Kidney (tissue), 14 donors: ENCODE data around the gene PLXNA2. TPM values are rescaled to one million over a fixed set of nuclear protein-coding genes. Genes with fewer than 3 reads are reported as not detected.

ENCODE experiments used
- DNase-seq, 5 donors: peaks; one replicate each; pipeline ENCODE4 v3.0.0-alpha.2; 2013 to 2020
- FAIRE-seq: peaks from 2 replicates; lab custom pipeline; 2012; peaks lifted over from hg19 to GRCh38; lab: Jason Lieb, UNC
- H3K27ac ChIP-seq, 2 donors: one replicate each; pipeline ENCODE4 v1.7.0; 2013; ENCODE audit warnings: low read depth in 2 of 2, low read length in 2 of 2, inconsistent platforms in 1 of 2
- H3K27me3 ChIP-seq: one replicate; pipeline ENCODE4 v1.7.1; 2013; ENCODE audit warnings: low read length, inconsistent platforms; ENCODE audit not compliant: control insufficient read depth, insufficient read depth
- H3K36me3 ChIP-seq, 3 donors: one replicate each; pipeline versions ENCODE4 v1.7.0 to v1.7.1; 2013; ENCODE audit warnings: low read length in 3 of 3, control low read depth in 1 of 3, inconsistent platforms in 1 of 3; ENCODE audit not compliant: insufficient read depth in 3 of 3, control insufficient read depth in 2 of 3
- H3K4me1 ChIP-seq, 3 donors: one replicate each; pipeline versions ENCODE4 v1.7.0 to v1.7.1; 2013; ENCODE audit warnings: low read length in 3 of 3, inconsistent platforms in 1 of 3, low read depth in 1 of 3; ENCODE audit not compliant: control insufficient read depth in 2 of 3, insufficient read depth in 2 of 3
- H3K4me3 ChIP-seq, 3 donors: one replicate each; pipeline versions ENCODE4 v1.7.0 to v1.8.1; 2013; ENCODE audit warnings: low read length in 3 of 3, control low read depth in 1 of 3, inconsistent platforms in 1 of 3
- H3K9ac ChIP-seq, 3 donors: one replicate each; pipeline versions ENCODE4 v1.7.0 to v1.7.1; 2013; ENCODE audit warnings: low read length in 3 of 3, control low read depth in 1 of 3, inconsistent platforms in 1 of 3
- H3K9me3 ChIP-seq, 3 donors: one replicate each; pipeline versions ENCODE4 v1.7.0 to v1.7.1; 2013; ENCODE audit warnings: low read length in 3 of 3, control low read depth in 1 of 3, inconsistent platforms in 1 of 3; ENCODE audit not compliant: control insufficient read depth in 2 of 3, insufficient read depth in 1 of 3
- CTCF ChIP-seq: IDR thresholded peaks from 3 replicates; pipeline ENCODE4 v1.5.1; 2012; ENCODE audit warnings: mild to moderate bottlenecking, moderate library complexity, borderline replicate concordance; ENCODE audit not compliant: insufficient read depth; ENCODE audit errors: extremely low read depth
- intact Hi-C: fragments of 100-400 bp; cut with DNase I; formaldehyde crosslinking; loops from one replicate; pipeline ENCODE4 v1.11.1; 2022
- polyA plus RNA-seq: library from polyadenylated mRNA; stranded (reverse); fragments of 350-450 nt; fragmentation: Illumina TruSeq; extraction: RNeasy Lipid Tissue Mini Kit (QIAGEN cat#74804); gene quantifications from one replicate; pipeline ENCODE4 v1.2.3, GENCODE V29; 2014; ENCODE audit warnings: low read depth, low replicate concordance; ENCODE audit not compliant: insufficient read depth
- total RNA-seq: library from RNA; stranded (reverse); fragmentation: NEBNext Ultra II Directional; extraction: Animal tissue kit (Norgen Biotek cat#: 25700); gene quantifications from one replicate; pipeline ENCODE4 v1.2.1, GENCODE V29; 2021
- donor health status: control.
- donor health status: control.
- donor health status: control.
- donor health status: control.
- donor health status: control.
- donor health status: DM: yes; HTN: yes; CAD: no.
- donor health status: Normal renal cell carcinoma (clear cell type).

PLXNA2 gene
- total and polyA plus RNA-seq, 2 donors from 2014 or later = 2.4 to 27.9 TPM

GRCh38 chr1:208264469-208265121, 20.4 kb upstream of the PLXNA2 start:
- no peaks in the 10 kb centered on the region for H3K36me3 ChIP-seq
- FAIRE-seq (no peak), DNase-seq (no peak)
- H3K27ac ChIP-seq = no peak overlapping the region
- intact Hi-C loops = no loop called here
- H3K27me3 ChIP-seq = no peaks in the 10 kb centered on the region
- no peak overlapping the region for H3K9ac ChIP-seq
- H3K4me1 ChIP-seq = no peaks in the 10 kb centered on the region
- no peak overlapping the region for H3K4me3 ChIP-seq
- no peak for TF ChIP-seq CTCF
- no peaks in the 10 kb centered on the region for H3K9me3 ChIP-seq

GRCh38 chr1:208261874-208262273, 17.7 kb upstream of the PLXNA2 start:
- intact Hi-C loops = no loop called here
- Histone ChIP-seq H3K9me3 (no peaks in the 10 kb centered on the region), H3K27me3 (no peaks in the 10 kb centered on the region), H3K4me3 (no peak overlapping the region), H3K9ac (no peak overlapping the region), H3K4me1 (no peaks in the 10 kb centered on the region), H3K27ac (no peak overlapping the region), H3K36me3 (no peaks in the 10 kb centered on the region)
- no peak for FAIRE-seq
- TF ChIP-seq CTCF = no peak
- no peak for DNase-seq

GRCh38 chr1:208258277-208258676, 14.1 kb upstream of the PLXNA2 start:
- no peak for TF ChIP-seq CTCF
- FAIRE-seq (no peak), DNase-seq (no peak)
- Histone ChIP-seq H3K4me3 (no peak overlapping the region), H3K9me3 (no peaks in the 10 kb centered on the region), H3K27me3 (no peaks in the 10 kb centered on the region), H3K4me1 (no peaks in the 10 kb centered on the region), H3K36me3 (no peaks in the 10 kb centered on the region), H3K9ac (no peak overlapping the region), H3K27ac (no peak overlapping the region)
- intact Hi-C loops = no loop called here

- no peak for TF ChIP-seq CTCF
- H3K9ac ChIP-seq = no peak overlapping the region
- DNase-seq = no peak
- intact Hi-C loops = no loop called here
- H3K4me1 ChIP-seq = no peaks in the 10 kb centered on the region
- H3K36me3 ChIP-seq = no peaks in the 10 kb centered on the region
- no peak overlapping the region for H3K27ac ChIP-seq
- no peak overlapping the region for H3K4me3 ChIP-seq
- H3K9me3 ChIP-seq = no peaks in the 10 kb centered on the region
- no peaks in the 10 kb centered on the region for H3K27me3 ChIP-seq
- FAIRE-seq = no peak
These were observed 13.2 kb upstream of the PLXNA2 start for GRCh38 chr1:208257351-208257750.
